GM12874 (cell line): ENCODE measurements around the gene EPB41L3.

Experiments
- TF ChIP-seq, protein P1 (sequence below): IDR thresholded peaks from 2 replicates; pipeline ENCODE4 v1.5.1; 2011; ENCODE audit warnings: low read depth, mild to moderate bottlenecking, control low read depth, low read length, moderate library complexity; ENCODE audit not compliant: insufficient read depth

Gene EPB41L3

DNA sequence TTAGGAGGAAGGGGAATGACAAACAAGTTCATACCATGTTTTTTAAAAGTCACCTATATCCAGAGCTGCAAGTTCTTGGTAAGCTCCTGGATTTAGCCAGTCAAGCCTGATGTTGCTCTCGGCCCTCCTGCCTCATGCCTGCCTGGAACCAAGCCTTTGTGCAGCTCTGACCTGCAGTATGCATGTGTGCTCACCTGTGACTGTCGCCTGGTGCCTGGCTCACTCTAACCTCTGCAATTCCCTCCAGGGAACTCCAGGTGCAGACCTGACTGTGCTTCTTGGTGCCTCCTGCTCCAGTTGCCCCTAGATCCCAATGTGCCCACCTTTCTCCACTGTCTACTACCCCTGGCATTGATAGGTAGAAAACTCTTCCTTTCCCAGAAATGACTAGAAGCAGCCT, 163.2 kb downstream of the EPB41L3 start:
- TF ChIP-seq, protein P1, sequence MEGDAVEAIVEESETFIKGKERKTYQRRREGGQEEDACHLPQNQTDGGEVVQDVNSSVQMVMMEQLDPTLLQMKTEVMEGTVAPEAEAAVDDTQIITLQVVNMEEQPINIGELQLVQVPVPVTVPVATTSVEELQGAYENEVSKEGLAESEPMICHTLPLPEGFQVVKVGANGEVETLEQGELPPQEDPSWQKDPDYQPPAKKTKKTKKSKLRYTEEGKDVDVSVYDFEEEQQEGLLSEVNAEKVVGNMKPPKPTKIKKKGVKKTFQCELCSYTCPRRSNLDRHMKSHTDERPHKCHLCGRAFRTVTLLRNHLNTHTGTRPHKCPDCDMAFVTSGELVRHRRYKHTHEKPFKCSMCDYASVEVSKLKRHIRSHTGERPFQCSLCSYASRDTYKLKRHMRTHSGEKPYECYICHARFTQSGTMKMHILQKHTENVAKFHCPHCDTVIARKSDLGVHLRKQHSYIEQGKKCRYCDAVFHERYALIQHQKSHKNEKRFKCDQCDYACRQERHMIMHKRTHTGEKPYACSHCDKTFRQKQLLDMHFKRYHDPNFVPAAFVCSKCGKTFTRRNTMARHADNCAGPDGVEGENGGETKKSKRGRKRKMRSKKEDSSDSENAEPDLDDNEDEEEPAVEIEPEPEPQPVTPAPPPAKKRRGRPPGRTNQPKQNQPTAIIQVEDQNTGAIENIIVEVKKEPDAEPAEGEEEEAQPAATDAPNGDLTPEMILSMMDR, result no peak

DNA sequence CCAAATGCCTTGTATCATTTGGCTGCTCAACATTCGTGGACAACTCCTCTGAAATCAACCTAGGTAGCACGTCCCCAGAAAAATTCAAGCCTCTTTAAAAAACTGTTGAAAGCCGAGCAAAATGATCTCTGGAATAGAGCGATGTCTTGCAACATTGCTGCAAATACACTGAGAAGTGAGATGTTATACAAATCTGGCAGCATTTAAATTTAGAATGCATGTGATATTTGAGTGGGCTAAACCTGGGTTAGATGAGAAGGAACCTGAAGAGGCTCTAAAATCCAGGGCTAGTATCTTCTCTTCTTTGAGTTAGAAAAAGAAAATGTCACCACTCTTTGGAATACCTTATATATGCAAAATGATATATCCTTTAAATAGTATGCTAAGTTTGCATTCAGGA, 166.8 kb downstream of the EPB41L3 start:
- TF ChIP-seq, protein P1, result no peak

DNA sequence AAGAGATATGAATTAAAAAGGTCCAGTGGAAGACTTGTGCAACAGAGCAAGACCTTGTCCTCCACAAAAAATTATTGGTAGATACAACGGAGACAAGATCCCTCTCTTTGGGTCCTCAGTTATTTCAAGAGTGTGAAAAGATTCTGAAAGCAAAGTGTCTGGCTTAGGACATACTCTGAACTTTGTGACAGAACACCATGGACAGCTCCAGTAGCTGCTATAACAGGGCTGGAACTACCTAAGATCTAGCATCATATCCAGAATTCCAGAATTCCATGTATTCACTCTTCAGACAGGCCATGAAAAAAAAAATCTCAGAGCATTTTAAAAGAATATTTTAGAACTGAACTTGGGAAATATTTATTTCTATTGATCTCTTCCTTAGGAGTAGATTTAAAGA, 173.5 kb downstream of the EPB41L3 start:
- TF ChIP-seq, protein P1, result no peak

DNA sequence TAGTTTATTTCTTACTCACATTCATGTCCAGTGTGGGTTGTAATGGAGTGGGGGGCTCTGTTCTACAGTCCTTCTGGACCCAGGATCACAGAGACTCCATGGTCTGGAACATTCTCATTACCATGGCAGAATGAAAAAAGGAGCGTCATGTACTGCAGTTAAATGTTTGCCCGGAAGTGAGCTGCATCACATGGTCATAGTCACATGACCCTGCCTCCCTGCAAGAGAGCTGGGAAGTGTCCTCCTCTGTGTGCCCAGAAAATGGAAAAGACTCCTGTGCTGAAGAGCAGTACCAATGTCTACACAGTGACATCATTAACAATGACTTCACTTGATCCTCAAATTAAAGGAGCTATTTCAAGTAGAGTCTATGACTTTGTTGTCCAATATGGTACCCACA, 174.3 kb downstream of the EPB41L3 start:
- TF ChIP-seq, protein P1, result no peak

DNA sequence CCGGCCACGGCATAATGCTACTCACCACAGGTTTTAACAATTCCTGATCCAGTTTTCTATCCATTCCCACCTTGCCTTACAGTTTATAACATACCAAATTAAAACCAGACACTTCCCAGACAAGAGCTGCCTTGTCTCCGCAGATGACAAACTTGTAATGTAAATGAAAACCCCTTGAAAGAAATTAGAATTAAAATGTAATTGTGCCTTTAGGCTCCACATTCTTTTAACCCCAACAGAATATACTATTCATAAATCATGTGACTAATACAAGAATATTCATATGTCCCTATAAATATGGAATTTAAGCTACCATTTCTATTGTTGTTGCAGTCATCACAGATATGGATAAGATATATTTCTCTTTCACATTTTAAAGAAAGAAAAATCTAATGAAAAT, 178.4 kb downstream of the EPB41L3 start:
- TF ChIP-seq, protein P1, result no peak

DNA sequence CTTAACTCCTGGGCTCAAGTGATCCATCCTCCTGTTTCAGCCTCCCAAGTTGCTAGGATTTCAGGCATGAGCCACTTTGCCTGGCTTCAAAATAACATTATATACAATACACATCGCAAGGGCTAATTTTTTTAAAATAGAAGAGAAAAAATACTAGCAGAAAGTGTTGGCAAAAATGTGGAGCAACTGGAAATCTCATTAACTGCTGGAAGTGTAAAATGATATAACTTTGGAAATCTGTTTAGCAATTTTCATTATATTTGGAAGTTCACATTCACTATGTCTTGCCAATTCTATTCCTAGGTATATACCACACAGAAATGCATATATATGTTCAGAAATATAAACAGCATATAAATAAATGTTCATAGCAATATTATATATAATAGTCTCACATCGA, 193.2 kb downstream of the EPB41L3 start:
- TF ChIP-seq, protein P1, result no peak
